Activated CD4-positive, alpha-beta memory T cell treated with anti-CD3 and anti-CD28 coated beads for 36 hours (primary cell): Measurements from ENCODE around the gene MAML2. TPM values are rescaled to one million over a fixed set of nuclear protein-coding genes. Genes with fewer than 3 reads are reported as not detected.
"Not testable (repeated sequence)": the region's sequence is repeated elsewhere in the genome, so short reads cannot be mapped to it uniquely, and the experiment has no call there.

Experiments used
- CTCF ChIA-PET: fragments of 350-600 bp; sonication (Branson Sonifier 250); formaldehyde crosslinking; loops from one replicate; lab custom pipeline; 2021; ENCODE audit warnings: antibody characterized with exemption, inconsistent platforms; lab: Charles Lee
- POLR2A ChIA-PET: fragments of 350-600 bp; sonication (Branson Sonifier 250); formaldehyde crosslinking; loops from one replicate; lab custom pipeline; 2021; ENCODE audit warnings: antibody characterized with exemption; lab: Charles Lee
- DNase-seq: peaks from one replicate; pipeline ENCODE4 v3.0.0-alpha.2; 2020
- H3K27ac Mint-ChIP-seq: one replicate; pipeline ENCODE4 v1.8.0; 2021; ENCODE audit warnings: mixed read lengths
- H3K27me3 Mint-ChIP-seq: one replicate; pipeline ENCODE4 v1.8.0; 2021; ENCODE audit warnings: mixed read lengths
- H3K36me3 Mint-ChIP-seq: one replicate; pipeline ENCODE4 v1.8.0; 2021; ENCODE audit warnings: mixed read lengths
- H3K4me1 Mint-ChIP-seq: one replicate; pipeline ENCODE4 v1.8.0; 2021; ENCODE audit warnings: low read depth, mixed read lengths
- H3K4me3 Mint-ChIP-seq: one replicate; pipeline ENCODE4 v1.8.0; 2021; ENCODE audit warnings: mild to moderate bottlenecking, mixed read lengths
- H3K9me3 Mint-ChIP-seq: one replicate; pipeline ENCODE4 v1.8.0; 2021; ENCODE audit warnings: mixed read lengths
- intact Hi-C: fragments of 100-400 bp; cut with micrococcal nuclease; formaldehyde crosslinking; loops from one replicate; pipeline ENCODE4 v1.15.1; 2023
- total RNA-seq, 2 experiments: library from RNA; stranded (reverse); gene quantifications; one replicate each; pipeline ENCODE4 v1.2.3, GENCODE V29; 2021

MAML2 gene
- total RNA-seq, 2 experiments from 2014 or later: 24.2 TPM

DNA sequence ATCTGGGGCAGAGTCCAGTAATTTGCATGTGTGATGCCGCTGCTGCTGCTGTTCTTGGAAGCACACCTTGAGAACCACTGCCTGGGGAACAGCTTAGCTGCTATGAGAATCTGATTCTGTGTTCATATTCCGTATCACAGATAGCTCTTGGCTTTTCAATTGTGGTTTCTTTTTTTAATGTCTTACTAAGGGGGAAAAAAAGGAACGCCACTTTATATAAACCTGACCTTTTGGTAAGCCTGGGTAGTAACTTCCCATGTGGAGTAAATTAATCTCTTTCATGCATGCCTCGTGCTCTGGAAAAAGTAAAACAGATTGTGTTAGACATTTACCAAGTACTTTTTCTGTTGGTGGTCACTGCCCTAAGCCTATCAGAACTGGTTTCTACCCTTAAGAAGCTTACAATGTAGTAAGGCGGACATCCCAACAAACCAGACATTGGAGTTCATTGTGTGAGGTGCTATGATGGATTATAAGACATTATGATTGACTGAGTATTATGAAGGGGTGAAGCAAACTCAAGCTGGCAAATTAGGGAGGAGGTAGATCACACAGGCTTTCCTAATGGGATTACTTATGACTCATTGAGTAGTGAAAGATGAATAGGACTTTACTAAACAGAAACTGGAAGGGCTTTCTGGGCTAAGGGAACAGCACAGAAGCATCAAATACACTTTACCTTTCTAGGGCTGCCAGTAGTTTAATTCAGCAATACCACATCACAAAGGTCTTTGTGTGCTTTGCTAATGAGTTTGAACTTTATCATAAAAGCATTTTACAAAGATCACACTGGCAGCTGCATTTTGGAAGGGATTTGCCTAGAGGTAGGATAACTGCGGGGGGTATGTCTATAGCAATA lies 64.7 kb downstream of the MAML2 start:
- Mint-ChIP-seq H3K4me3 (no peak overlapping the region), H3K9me3 (no peaks in the 10 kb centered on the region), H3K4me1 (peaks cover 53% of the 10 kb centered on the region), H3K27me3 (no peaks in the 10 kb centered on the region), H3K27ac (no peak overlapping the region), H3K36me3 (peaks cover 15% of the 10 kb centered on the region)
- CTCF ChIA-PET: interaction anchor here (1.3 kb wide), 2 partner anchors 16 to 65 kb away, joined by 3 to 5 read pairs; partner anchors contain the start of gene MAML2
- no peak for DNase-seq
- POLR2A ChIA-PET: interaction anchor here (1.6 kb wide), 1 partner anchor 63 kb away, joined by 4 read pairs; no protein-coding TSS in a partner anchor
- intact Hi-C loops: no loop called here

DNA sequence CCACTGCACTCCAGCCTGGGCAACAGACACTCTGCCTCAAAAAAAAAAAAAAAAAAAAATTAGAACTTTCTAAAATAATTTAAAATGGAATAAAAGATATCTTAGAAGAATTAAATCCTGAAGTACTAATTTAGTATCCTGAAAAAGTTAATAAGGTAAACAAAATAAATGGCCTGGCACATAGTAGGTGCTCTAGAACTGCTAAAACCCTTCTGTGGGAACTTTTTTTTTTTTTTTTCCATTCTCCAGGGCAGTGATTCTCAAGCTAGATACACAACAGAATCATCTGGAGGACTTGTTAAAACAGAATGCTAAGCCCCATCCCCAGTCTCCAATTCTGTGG lies 65.3 kb downstream of the MAML2 start:
- ChIA-PET CTCF (no interaction called here), POLR2A (interaction anchor here (1.6 kb wide), 1 partner anchor 64 kb away, joined by 4 read pairs; no protein-coding TSS in a partner anchor)
- Mint-ChIP-seq H3K27ac (no peak overlapping the region), H3K4me3 (no peak overlapping the region), H3K27me3 (no peaks in the 10 kb centered on the region), H3K36me3 (peaks cover 17% of the 10 kb centered on the region), H3K9me3 (no peaks in the 10 kb centered on the region), H3K4me1 (peaks cover 53% of the 10 kb centered on the region)
- DNase-seq: no peak
- intact Hi-C loops: no loop called here

DNA sequence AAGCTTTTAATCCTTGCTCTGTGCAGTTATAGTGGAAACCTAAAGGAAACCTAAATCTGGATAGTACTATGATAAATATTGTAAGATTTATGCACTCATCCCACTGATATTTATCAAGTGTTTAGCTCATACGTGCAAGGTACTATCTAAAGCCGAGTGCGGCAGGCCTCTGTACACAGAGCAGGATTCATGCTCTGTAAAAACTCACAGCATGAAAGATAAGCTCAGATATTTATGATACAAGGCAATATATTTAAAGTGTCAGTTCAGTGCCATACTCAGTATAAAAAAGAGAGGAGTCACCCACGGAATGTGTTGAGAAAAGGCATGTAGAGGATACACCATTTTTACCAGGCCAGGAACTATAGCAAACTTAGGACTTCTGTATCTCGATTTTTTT lies 66.2 kb downstream of the MAML2 start:
- ChIA-PET CTCF (interaction anchor here (1.0 to 2.2 kb wide), 2 partner anchors 61 to 66 kb away, joined by 3 to 5 read pairs; partner anchors contain the start of gene MAML2), POLR2A (interaction anchor here (1.6 kb wide), 1 partner anchor 64 kb away, joined by 4 read pairs; no protein-coding TSS in a partner anchor)
- Mint-ChIP-seq H3K36me3 (peaks cover 24% of the 10 kb centered on the region), H3K4me1 (peaks cover 55% of the 10 kb centered on the region), H3K4me3 (no peak overlapping the region), H3K27ac (no peak overlapping the region), H3K9me3 (peaks cover 2% of the 10 kb centered on the region), H3K27me3 (no peaks in the 10 kb centered on the region)
- DNase-seq: no peak
- intact Hi-C loops: no loop called here

DNA sequence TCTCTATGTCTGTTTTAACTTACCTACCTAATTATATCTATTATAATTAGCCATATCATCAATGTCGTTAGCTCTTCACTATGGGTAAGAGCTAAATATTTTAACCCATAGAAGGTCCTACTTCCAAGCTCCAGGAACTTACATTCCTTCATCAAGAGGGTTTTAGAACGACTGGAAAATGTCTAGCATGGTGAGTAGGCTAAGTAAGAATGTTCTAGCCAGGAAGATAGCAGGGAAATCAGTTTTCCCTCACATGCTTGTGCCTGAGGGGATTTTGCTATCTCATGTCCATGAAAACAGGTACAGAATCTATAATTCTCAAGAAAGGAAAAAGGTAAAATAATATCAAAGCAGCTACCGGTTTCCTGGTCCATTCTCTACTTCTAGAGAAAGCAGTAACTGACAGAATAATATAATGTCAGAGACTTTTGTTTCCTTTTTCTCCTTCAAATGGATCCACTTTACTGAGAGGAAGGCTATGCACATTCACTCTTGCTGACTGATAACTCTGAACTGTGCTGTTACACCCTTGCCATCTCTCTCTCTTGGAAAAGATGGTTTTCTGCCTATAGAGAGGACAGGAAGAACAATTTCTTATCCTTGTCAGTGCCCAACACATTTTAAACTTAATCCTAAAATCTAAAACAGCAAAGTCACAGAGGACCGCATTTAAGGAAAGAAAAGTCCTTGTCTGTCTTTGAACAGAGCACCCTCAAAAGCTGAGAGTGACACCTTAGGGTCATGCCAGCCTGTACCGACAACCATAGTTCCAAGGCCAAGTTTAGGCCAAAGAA lies 67.0 kb downstream of the MAML2 start:
- Mint-ChIP-seq H3K9me3 (peaks cover 6% of the 10 kb centered on the region), H3K4me1 (peaks cover 54% of the 10 kb centered on the region), H3K36me3 (peaks cover 28% of the 10 kb centered on the region), H3K27ac (no peak overlapping the region), H3K4me3 (no peak overlapping the region), H3K27me3 (no peaks in the 10 kb centered on the region)
- POLR2A ChIA-PET: interaction anchor here (0.9 kb wide), 1 partner anchor 11 kb away, joined by 3 read pairs; no protein-coding TSS in a partner anchor
- intact Hi-C loops: no loop called here
- CTCF ChIA-PET: interaction anchor here (1.0 to 2.2 kb wide), 2 partner anchors 62 to 67 kb away, joined by 3 to 5 read pairs; partner anchors contain the start of gene MAML2
- no peak for DNase-seq

DNA sequence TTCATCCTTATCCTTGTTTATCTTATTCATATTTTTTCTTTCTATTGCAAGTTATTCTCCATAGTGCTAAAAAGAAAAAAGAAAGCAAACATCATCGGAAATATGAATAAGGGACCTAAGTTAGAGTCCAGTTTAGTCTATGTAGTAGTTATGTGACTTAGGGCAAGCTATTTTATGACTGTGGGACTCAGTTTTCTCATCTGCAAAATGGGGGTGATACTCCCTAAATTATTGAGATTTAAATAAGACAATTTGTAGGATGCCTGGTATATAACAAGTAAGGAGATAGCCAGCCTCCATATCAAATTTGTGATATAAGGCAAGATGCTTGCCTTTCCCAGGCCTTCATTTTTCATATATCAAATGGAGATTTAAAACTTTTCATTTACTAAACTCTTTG lies 69.5 kb downstream of the MAML2 start:
- peaks cover 51% of the 10 kb centered on the region for H3K4me1 Mint-ChIP-seq
- POLR2A ChIA-PET: no interaction called here
- CTCF ChIA-PET: no interaction called here
- no peaks in the 10 kb centered on the region for H3K27me3 Mint-ChIP-seq
- no peak overlapping the region for H3K4me3 Mint-ChIP-seq
- H3K9me3 Mint-ChIP-seq: peaks cover 14% of the 10 kb centered on the region
- no peak overlapping the region for H3K27ac Mint-ChIP-seq
- DNase-seq: no peak
- intact Hi-C loops: no loop called here
- H3K36me3 Mint-ChIP-seq: peaks cover 45% of the 10 kb centered on the region

DNA sequence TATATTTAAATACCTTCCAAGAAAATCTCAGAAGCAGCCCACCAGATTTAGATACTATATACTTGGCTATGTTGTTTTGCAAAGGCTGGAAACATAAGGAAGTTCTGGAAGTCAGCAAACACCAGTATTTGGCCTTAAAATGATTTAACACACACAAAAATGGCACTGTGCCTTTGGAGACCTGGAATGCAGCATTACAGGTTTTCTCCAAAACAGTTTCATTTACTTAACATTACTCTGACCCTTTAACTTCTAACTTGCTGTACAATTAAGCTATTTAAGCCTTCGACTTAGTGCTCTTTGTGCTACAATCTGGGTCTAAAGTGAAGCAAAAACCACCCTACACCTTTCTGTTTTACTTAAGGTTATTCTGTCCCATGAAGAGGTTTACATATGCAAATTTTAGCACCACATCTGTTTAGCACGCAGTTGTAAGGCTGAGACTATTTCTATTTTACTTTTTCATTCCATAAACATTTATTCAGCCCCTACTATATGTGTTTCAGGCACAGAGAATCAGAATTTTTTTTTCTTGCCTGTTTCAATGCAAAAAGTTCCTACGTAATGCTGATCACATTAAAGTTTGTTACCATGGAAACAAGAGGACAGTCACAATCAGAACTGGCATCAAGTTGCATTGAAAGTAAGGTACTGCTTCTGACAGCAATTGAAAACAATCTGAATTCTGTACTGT lies 70.3 kb downstream of the MAML2 start:
- Mint-ChIP-seq H3K9me3 (peaks cover 16% of the 10 kb centered on the region), H3K4me3 (no peak overlapping the region), H3K36me3 (peaks cover 46% of the 10 kb centered on the region), H3K4me1 (peaks cover 53% of the 10 kb centered on the region), H3K27me3 (no peaks in the 10 kb centered on the region), H3K27ac (peak overlapping the region; percentile 70)
- ChIA-PET POLR2A (interaction anchor here (0.6 kb wide), 1 partner anchor 96 kb away, joined by 7 read pairs; no protein-coding TSS in a partner anchor), CTCF (interaction anchor here (0.9 kb wide), 1 partner anchor 66 kb away, joined by 3 read pairs; no protein-coding TSS in a partner anchor)
- no peak for DNase-seq
- intact Hi-C loops: no loop called here

DNA sequence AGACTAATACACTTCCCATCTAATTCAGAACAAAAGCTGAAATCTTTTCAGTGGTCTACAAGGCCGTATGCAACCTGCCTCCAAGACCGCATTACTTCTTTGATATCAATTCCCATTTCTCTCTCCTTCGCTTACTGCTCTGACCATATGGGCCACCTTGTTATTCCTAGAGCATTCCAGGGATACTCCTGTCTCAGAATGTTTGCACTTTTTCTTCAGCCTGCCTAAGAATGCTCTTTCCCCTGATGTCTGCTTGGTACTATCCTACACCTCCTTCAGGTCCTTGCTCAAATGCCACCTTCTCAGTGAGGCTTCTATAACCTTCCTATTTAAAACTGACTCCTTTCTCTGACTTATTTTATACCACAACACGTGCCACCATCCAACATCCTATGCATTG lies 71.2 kb downstream of the MAML2 start:
- intact Hi-C loops: no loop called here
- ChIA-PET POLR2A (no interaction called here), CTCF (no interaction called here)
- DNase-seq: no peak
- no peaks in the 10 kb centered on the region for H3K27me3 Mint-ChIP-seq
- peaks cover 16% of the 10 kb centered on the region for H3K9me3 Mint-ChIP-seq
- H3K27ac Mint-ChIP-seq: no peak overlapping the region
- peaks cover 44% of the 10 kb centered on the region for H3K36me3 Mint-ChIP-seq
- H3K4me1 Mint-ChIP-seq: peaks cover 62% of the 10 kb centered on the region
- no peak overlapping the region for H3K4me3 Mint-ChIP-seq

DNA sequence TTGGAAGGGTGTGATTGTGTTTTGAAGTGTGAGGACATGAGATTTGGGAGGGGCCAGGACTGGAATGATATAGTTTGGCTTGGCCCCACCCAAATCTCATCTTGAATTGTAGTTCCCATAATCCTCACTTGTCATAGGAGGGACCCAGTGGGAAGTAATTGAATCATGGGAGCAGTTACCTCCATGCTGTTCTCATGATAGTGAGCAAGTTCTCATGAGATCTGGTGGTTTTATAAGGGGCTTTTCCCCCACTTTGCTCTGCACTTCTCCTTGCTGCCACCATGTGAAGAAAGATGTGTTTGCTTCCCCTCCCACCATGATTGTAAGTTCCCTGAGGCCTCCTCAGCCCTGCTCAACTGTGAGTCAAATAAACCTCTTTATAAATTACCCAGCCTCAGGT lies 71.6 kb downstream of the MAML2 start:
- CTCF ChIA-PET, intact Hi-C loops, POLR2A ChIA-PET, H3K4me3 Mint-ChIP-seq, H3K27ac Mint-ChIP-seq, H3K27me3 Mint-ChIP-seq, DNase-seq: not testable (repeated sequence)
- peaks cover 66% of the 10 kb centered on the region for H3K4me1 Mint-ChIP-seq
- H3K9me3 Mint-ChIP-seq: peaks cover 16% of the 10 kb centered on the region
- peaks cover 45% of the 10 kb centered on the region for H3K36me3 Mint-ChIP-seq

DNA sequence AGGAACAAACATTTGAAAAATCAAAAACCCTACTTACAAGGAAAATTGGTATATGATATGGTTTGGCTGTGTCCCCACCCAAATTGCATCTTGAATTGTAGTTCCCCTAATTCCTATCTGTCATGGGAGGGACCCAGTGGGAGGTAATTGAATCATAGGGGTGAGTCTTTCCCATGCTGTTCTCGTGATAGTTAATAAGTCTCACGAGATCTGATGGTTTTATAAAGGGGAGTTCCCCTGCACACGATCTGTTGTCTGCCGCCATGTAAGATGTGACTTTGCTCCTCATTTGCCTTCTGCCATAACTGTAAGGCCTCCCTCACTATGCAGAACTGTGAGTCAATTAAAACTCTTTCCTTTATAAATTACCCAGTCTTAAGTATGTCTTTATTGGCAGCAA lies 74.5 kb downstream of the MAML2 start:
- H3K27me3 Mint-ChIP-seq, H3K4me3 Mint-ChIP-seq, intact Hi-C loops, DNase-seq: not testable (repeated sequence)
- ChIA-PET CTCF (interaction anchor here (1.5 to 3.8 kb wide), 2 partner anchors 74 to 120 kb away, joined by 5 to 16 read pairs; partner anchors contain the start of gene MAML2), POLR2A (interaction anchor here (0.6 to 1.6 kb wide), 2 partner anchors 75 to 119 kb away, joined by 3 read pairs; partner anchors contain the start of gene MAML2)
- peaks cover 44% of the 10 kb centered on the region for H3K36me3 Mint-ChIP-seq
- H3K27ac Mint-ChIP-seq: peak overlapping the region; percentile 84
- peaks cover 16% of the 10 kb centered on the region for H3K9me3 Mint-ChIP-seq
- H3K4me1 Mint-ChIP-seq: peaks cover 90% of the 10 kb centered on the region

DNA sequence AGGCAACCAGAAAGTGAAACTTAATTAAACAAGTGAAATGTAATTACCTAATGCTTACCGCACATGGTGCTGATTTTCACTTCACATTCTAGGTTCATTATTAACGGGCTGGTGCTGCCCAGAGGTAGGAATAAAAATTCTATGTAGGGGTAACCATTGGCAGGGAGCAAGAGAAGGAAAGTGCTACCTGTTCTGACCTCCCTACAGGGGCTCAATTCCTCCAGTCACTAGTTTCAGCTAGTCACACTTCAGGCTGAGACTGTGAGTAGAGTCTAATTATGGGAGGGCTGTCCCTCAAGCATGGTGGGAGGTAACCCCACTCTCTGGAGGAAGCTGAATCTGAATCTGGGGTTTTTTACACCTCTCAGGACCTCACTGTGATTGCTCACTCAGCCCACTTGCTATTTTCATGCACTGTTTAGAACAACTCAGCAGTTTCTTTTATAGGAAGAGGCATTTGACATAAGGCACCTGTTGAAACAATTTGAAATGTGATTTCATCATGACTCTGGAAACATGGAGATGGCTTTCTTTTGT lies 75.4 kb downstream of the MAML2 start:
- H3K36me3 Mint-ChIP-seq: peaks cover 39% of the 10 kb centered on the region
- no peaks in the 10 kb centered on the region for H3K27me3 Mint-ChIP-seq
- peaks cover 90% of the 10 kb centered on the region for H3K4me1 Mint-ChIP-seq
- H3K4me3 Mint-ChIP-seq: peak overlapping the region; percentile 42
- POLR2A ChIA-PET: interaction anchor here (0.6 to 1.6 kb wide), 9 partner anchors 19 to 118 kb away, joined by 3 to 7 read pairs (median 3); partner anchors contain the start of gene MAML2
- intact Hi-C loops: loop anchor here (1.0 kb wide), 6 partner anchors 9 to 79 kb away; partner anchors contain the start of gene MAML2
- H3K27ac Mint-ChIP-seq: peak overlapping the region; percentile 84
- CTCF ChIA-PET: interaction anchor here (0.9 to 3.8 kb wide), 6 partner anchors 11 to 432 kb away, joined by 3 to 16 read pairs (median 4); partner anchors contain the start of gene MAML2
- DNase-seq: peak; percentile 71
- peaks cover 16% of the 10 kb centered on the region for H3K9me3 Mint-ChIP-seq
